ENCODE data around the gene LTC4S. TPM values are rescaled to one million over a fixed set of nuclear protein-coding genes. Genes with fewer than 3 reads are reported as not detected.

The LTC4S gene
- total RNA-seq, 1 donor from 2014 or later = 10.9 TPM

DNA sequence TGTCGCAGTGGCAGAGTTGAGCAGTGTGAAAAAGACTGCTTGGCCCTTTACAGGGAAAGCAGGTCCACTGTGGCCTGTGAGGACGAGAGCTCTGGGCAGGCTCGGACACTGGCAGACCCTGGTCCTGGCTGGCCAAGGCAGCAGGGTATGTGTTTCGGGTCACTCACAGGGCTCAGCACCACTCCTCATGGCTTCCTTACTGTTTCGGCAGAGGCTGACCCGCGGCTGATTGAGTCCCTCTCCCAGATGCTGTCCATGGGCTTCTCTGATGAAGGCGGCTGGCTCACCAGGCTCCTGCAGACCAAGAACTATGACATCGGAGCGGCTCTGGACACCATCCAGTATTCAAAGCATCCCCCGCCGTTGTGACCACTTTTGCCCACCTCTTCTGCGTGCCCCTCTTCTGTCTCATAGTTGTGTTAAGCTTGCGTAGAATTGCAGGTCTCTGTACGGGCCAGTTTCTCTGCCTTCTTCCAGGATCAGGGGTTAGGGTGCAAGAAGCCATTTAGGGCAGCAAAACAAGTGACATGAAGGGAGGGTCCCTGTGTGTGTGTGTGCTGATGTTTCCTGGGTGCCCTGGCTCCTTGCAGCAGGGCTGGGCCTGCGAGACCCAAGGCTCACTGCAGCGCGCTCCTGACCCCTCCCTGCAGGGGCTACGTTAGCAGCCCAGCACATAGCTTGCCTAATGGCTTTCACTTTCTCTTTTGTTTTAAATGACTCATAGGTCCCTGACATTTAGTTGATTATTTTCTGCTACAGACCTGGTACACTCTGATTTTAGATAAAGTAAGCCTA is 42.6 kb downstream of the LTC4S start:
- intact Hi-C loops (cut with micrococcal nuclease) = no loop called here
- Histone ChIP-seq H3K9me3 (replicated peaks) (no peaks in the 10 kb centered on the region), H3K27me3 (ENCODE audit: low read depth) (no peaks in the 10 kb centered on the region), H3K36me3 (peaks cover 88% of the 10 kb centered on the region), H3K27ac (replicated peaks) (peak overlapping the region; percentile 33), H3K4me1 (peaks cover 60% of the 10 kb centered on the region), H3K4me3 (no peak overlapping the region)
- TF ChIP-seq, protein P1, sequence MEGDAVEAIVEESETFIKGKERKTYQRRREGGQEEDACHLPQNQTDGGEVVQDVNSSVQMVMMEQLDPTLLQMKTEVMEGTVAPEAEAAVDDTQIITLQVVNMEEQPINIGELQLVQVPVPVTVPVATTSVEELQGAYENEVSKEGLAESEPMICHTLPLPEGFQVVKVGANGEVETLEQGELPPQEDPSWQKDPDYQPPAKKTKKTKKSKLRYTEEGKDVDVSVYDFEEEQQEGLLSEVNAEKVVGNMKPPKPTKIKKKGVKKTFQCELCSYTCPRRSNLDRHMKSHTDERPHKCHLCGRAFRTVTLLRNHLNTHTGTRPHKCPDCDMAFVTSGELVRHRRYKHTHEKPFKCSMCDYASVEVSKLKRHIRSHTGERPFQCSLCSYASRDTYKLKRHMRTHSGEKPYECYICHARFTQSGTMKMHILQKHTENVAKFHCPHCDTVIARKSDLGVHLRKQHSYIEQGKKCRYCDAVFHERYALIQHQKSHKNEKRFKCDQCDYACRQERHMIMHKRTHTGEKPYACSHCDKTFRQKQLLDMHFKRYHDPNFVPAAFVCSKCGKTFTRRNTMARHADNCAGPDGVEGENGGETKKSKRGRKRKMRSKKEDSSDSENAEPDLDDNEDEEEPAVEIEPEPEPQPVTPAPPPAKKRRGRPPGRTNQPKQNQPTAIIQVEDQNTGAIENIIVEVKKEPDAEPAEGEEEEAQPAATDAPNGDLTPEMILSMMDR (IDR thresholded peaks at IDR 0.05; ENCODE audit: borderline replicate concordance) = no peak
- no peak for DNase-seq

- Histone ChIP-seq H3K4me1 (peaks cover 51% of the 10 kb centered on the region), H3K9me3 (replicated peaks) (no peaks in the 10 kb centered on the region), H3K4me3 (no peak overlapping the region), H3K27me3 (ENCODE audit: low read depth) (no peaks in the 10 kb centered on the region), H3K27ac (replicated peaks) (peak overlapping the region; percentile 33), H3K36me3 (peaks cover 83% of the 10 kb centered on the region)
- no peak for DNase-seq
- intact Hi-C loops (cut with micrococcal nuclease) = no loop called here
- TF ChIP-seq, protein P1 (IDR thresholded peaks at IDR 0.05; ENCODE audit: borderline replicate concordance) = no peak
These were observed 43.6 kb downstream of the LTC4S start for GRCh38 chr5:179837076-179838011.

GRCh38 chr5:179839328-179840256 is 45.8 kb downstream of the LTC4S start:
- Histone ChIP-seq H3K36me3 (peaks cover 77% of the 10 kb centered on the region), H3K9me3 (replicated peaks) (peaks cover 5% of the 10 kb centered on the region), H3K4me1 (peaks cover 35% of the 10 kb centered on the region), H3K4me3 (no peak overlapping the region), H3K27me3 (ENCODE audit: low read depth) (no peaks in the 10 kb centered on the region), H3K27ac (replicated peaks) (peak overlapping the region; percentile 70)
- intact Hi-C loops (cut with micrococcal nuclease) = no loop called here
- DNase-seq = peak; percentile 44
- TF ChIP-seq, protein P1 (IDR thresholded peaks at IDR 0.05; ENCODE audit: borderline replicate concordance) = no peak

DNA sequence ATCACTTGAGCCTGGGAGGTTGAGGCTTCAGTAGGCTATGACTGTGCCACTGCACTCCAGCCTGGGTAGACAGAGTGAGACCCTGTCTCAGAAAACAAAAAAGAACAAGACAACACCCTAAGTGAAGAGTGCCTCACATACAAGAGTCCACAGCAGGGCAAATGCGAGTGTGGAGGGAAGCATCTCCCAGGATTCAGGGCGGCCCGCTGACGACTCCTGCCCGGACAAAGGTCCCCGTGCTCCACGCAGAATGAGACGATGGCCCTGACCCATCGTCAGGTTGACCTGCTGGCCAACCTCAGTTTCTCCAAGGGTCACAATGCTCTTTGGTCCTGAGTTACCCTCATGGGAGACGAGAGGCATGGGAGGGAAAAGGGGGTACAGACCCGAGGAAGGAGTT is 46.5 kb downstream of the LTC4S start:
- Histone ChIP-seq H3K36me3 (peaks cover 83% of the 10 kb centered on the region), H3K27ac (replicated peaks) (peak overlapping the region; percentile 70)

More for the DNA sequence above, 46.5 kb downstream of the LTC4S start:
- intact Hi-C loops (cut with micrococcal nuclease) = no loop called here
- Histone ChIP-seq H3K9me3 (replicated peaks) (peaks cover 13% of the 10 kb centered on the region), H3K27me3 (ENCODE audit: low read depth) (no peaks in the 10 kb centered on the region), H3K4me3 (no peak overlapping the region), H3K4me1 (peaks cover 35% of the 10 kb centered on the region)
- TF ChIP-seq, protein P1 (IDR thresholded peaks at IDR 0.05; ENCODE audit: borderline replicate concordance) = no peak
- no peak for DNase-seq
